ENCODE results near the gene DVL2. TPM values are rescaled to one million over a fixed set of nuclear protein-coding genes. Genes with fewer than 3 reads are reported as not detected.

Gene DVL2
- total RNA-seq, 4 donors from 2014 or later = 21.4 to 58.0 (median 37.3) TPM

- peaks cover 0 to 59% (median 4%) of the 10 kb centered on the region in 4 donors for H3K27me3 ChIP-seq
- TF ChIP-seq CTCF (IDR thresholded peaks at IDR 0.05) (no peak), POLR2A (IDR thresholded peaks at IDR 0.05) (peak in 1 of 4 donors; percentile 6)
- DNase-seq = no peak
- peak overlapping the region; percentile 58 to 84 (median 69) for H3K4me3 ChIP-seq
- peak overlapping the region; percentile 84 to 99 (median 95) for H3K27ac ChIP-seq
- 8 to 12% methylated on average over 25 to 26 of the region's 26 CpGs for WGBS, 2 donors
- no peaks in the 10 kb centered on the region for H3K9me3 ChIP-seq
- H3K4me1 ChIP-seq = peaks cover 20 to 68% (median 23%) of the 10 kb centered on the region in 3 donors
- H3K36me3 ChIP-seq = peaks cover 0 to 26% (median 4%) of the 10 kb centered on the region in 3 donors
- intact Hi-C loops (cut with DNase I) = no loop called here
Measured at GRCh38 chr17:7262935-7263800, 28.9 kb upstream of the DVL2 start.

- 5 to 14% methylated on average over 13 to 36 of the region's 64 CpGs for WGBS, 2 donors
- DNase-seq = no peak
- H3K4me1 ChIP-seq = peaks cover 20 to 68% (median 23%) of the 10 kb centered on the region in 3 donors
Measured at GRCh38 chr17:7262192-7262934, 28.0 kb upstream of the DVL2 start, which contains the start of gene CLDN7. Gene CLDN7 (minus strand): TSS chr17:7262478. CDS start chr17:7262043, 435 bp downstream.

DNA sequence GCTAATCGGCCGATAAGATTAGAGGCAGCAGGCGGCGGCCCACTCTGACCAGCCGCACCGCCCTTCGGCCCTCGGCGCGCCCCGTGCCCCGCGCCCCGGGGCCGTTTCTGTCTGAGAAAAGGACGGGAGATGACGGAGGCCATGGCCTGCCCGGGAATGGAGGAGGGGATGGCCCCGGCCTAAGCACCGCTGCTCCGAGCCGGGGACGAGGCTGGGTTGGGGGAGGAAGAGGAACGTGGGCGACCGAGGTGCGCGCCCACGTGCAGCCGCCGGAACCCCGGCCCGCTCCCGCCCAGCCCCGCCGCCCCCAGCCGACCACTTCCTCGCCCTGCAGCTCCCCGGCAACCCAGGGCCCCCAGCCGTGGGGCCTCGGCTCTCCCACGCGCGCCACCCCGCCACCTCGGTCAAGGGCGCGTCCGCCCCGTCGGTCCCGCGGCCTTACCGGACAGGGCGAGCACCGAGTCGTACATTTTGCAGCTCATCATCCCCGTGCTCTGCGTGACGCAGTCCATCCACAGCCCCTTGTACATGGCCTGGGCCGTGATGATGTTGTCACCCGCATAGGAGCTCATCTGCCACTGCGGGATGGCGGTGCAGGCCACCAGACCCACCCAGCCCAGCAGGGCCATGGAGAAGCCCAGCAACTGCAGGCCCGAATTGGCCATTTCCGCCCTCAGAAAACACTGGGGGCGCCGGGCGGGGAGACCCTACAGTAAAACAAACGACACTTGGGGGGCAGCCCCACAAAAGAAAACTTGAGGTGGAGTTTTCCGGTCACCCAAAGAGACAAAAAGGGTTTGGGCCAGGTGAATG lies 27.3 kb upstream of the DVL2 start:
- H3K27ac ChIP-seq = peak overlapping the region; percentile 89 to 99 (median 95)
- peak overlapping the region; percentile 58 to 84 (median 69) for H3K4me3 ChIP-seq
- H3K36me3 ChIP-seq = peaks cover 10 to 41% (median 12%) of the 10 kb centered on the region in 3 donors
- 4 to 41% methylated on average over 5 to 7 of the region's 71 CpGs for WGBS, 2 donors
- intact Hi-C loops (cut with DNase I) = no loop called here
- DNase-seq = no peak
- no peaks in the 10 kb centered on the region for H3K9me3 ChIP-seq
- H3K4me1 ChIP-seq = peaks cover 20 to 68% (median 23%) of the 10 kb centered on the region in 3 donors
- TF ChIP-seq CTCF (IDR thresholded peaks at IDR 0.05) (no peak), POLR2A (IDR thresholded peaks at IDR 0.05) (no peak)
- H3K27me3 ChIP-seq = peaks cover 0 to 52% (median 4%) of the 10 kb centered on the region in 4 donors

More at GRCh38 chr17:7262192-7262934, 28.0 kb upstream of the DVL2 start, which contains the start of gene CLDN7:
- H3K4me3 ChIP-seq = peak within 1 kb of the TSS; percentile 58 to 84 (median 69)
- TF ChIP-seq POLR2A (IDR thresholded peaks at IDR 0.05) (peak in 3 of 4 donors; percentile 20 to 80 (median 69)), CTCF (IDR thresholded peaks at IDR 0.05) (peak in 2 of 6 experiments; percentile 7 to 9)
- intact Hi-C loops (cut with DNase I) = no loop called here
- H3K27ac ChIP-seq = peak within 1 kb of the TSS; percentile 89 to 99 (median 95)
- no peaks in the 10 kb centered on the region for H3K9me3 ChIP-seq
- peaks cover 7 to 34% (median 10%) of the 10 kb centered on the region in 3 donors for H3K36me3 ChIP-seq
- peaks cover 0 to 55% (median 4%) of the 10 kb centered on the region in 4 donors for H3K27me3 ChIP-seq

- peak overlapping the region; percentile 89 to 99 (median 95) for H3K27ac ChIP-seq
- no peaks in the 10 kb centered on the region for H3K9me3 ChIP-seq
- H3K36me3 ChIP-seq = peaks cover 10 to 49% (median 18%) of the 10 kb centered on the region in 3 donors
- 20 to 22% methylated on average over 3 to 4 of the region's 54 CpGs for WGBS, 2 donors
- DNase-seq = no peak
- peaks cover 0 to 51% (median 4%) of the 10 kb centered on the region in 4 donors for H3K27me3 ChIP-seq
- TF ChIP-seq POLR2A (IDR thresholded peaks at IDR 0.05) (peak in 1 of 4 donors; percentile 33), CTCF (IDR thresholded peaks at IDR 0.05) (no peak)
- intact Hi-C loops (cut with DNase I) = no loop called here
- peak overlapping the region; percentile 58 to 84 (median 69) for H3K4me3 ChIP-seq
- peaks cover 20 to 68% (median 23%) of the 10 kb centered on the region in 3 donors for H3K4me1 ChIP-seq
Measured at GRCh38 chr17:7260651-7261378, 26.5 kb upstream of the DVL2 start.

All from esophagus squamous epithelium (tissue), 5 donors.